Skeletal muscle satellite cell (primary cell): ENCODE measurements around the gene ENOPH1.
A peak's percentile ranks its signal among the peaks of the same experiment; 100 is the strongest.
"Not testable (repeated sequence)": the region's sequence is repeated elsewhere in the genome, so short reads cannot be mapped to it uniquely, and the experiment has no call there.

Experiments
- H3K27me3 ChIP-seq: 2 replicates; pipeline ENCODE4 v1.7.0; 2013; ENCODE audit warnings: low read length; ENCODE audit not compliant: control insufficient read depth, insufficient read depth
- H3K36me3 ChIP-seq: 2 replicates; pipeline ENCODE4 v1.7.0; 2013; ENCODE audit warnings: mild to moderate bottlenecking, control low read depth, low read length; ENCODE audit not compliant: insufficient read depth
- H3K4me1 ChIP-seq: 2 replicates; pipeline ENCODE4 v1.7.0; 2013; ENCODE audit warnings: low read length; ENCODE audit not compliant: control insufficient read depth, insufficient read depth
- H3K4me2 ChIP-seq: 2 replicates; pipeline ENCODE4 v1.7.0; 2013; ENCODE audit warnings: mild to moderate bottlenecking, low read length
- H3K4me3 ChIP-seq: 2 replicates; pipeline ENCODE4 v1.7.0; 2013; ENCODE audit warnings: low read length
- H3K9ac ChIP-seq: 2 replicates; pipeline ENCODE4 v1.7.0; 2013; ENCODE audit warnings: mild to moderate bottlenecking, low read depth, low read length, moderate library complexity
- H3K9me3 ChIP-seq: replicated peaks from 2 replicates; pipeline ENCODE4 v1.7.0; 2013; ENCODE audit warnings: mild to moderate bottlenecking, control low read depth, low read length

The ENOPH1 gene

GRCh38 chr4:82401600-82401999, 28.8 kb upstream of the ENOPH1 start:
- Histone ChIP-seq H3K4me2 (no peak overlapping the region), H3K9ac (no peak overlapping the region), H3K4me1 (no peaks in the 10 kb centered on the region), H3K9me3 (no peaks in the 10 kb centered on the region), H3K27me3 (no peaks in the 10 kb centered on the region), H3K4me3 (no peak overlapping the region), H3K36me3 (no peaks in the 10 kb centered on the region)

GRCh38 chr4:82402196-82402775, 28.1 kb upstream of the ENOPH1 start:
- H3K9ac ChIP-seq = no peak overlapping the region

GRCh38 chr4:82403725-82404124, 26.7 kb upstream of the ENOPH1 start:
- H3K4me1 ChIP-seq = no peaks in the 10 kb centered on the region
- no peak overlapping the region for H3K4me2 ChIP-seq
- no peaks in the 10 kb centered on the region for H3K27me3 ChIP-seq
- H3K9ac ChIP-seq = no peak overlapping the region
- no peaks in the 10 kb centered on the region for H3K36me3 ChIP-seq
- no peaks in the 10 kb centered on the region for H3K9me3 ChIP-seq
- no peak overlapping the region for H3K4me3 ChIP-seq

More at GRCh38 chr4:82402196-82402775, 28.1 kb upstream of the ENOPH1 start:
- H3K4me3 ChIP-seq = no peak overlapping the region
- no peak overlapping the region for H3K4me2 ChIP-seq
- no peaks in the 10 kb centered on the region for H3K27me3 ChIP-seq
- H3K9me3 ChIP-seq = no peaks in the 10 kb centered on the region
- H3K4me1 ChIP-seq = no peaks in the 10 kb centered on the region
- H3K36me3 ChIP-seq = no peaks in the 10 kb centered on the region

GRCh38 chr4:82415061-82415460, 15.3 kb upstream of the ENOPH1 start:
- H3K36me3 ChIP-seq, H3K4me3 ChIP-seq, H3K4me1 ChIP-seq, H3K27me3 ChIP-seq, H3K9me3 ChIP-seq, H3K9ac ChIP-seq, H3K4me2 ChIP-seq: not testable (repeated sequence)

- no peaks in the 10 kb centered on the region for H3K4me1 ChIP-seq
- no peaks in the 10 kb centered on the region for H3K27me3 ChIP-seq
- H3K4me2 ChIP-seq = no peak overlapping the region
- H3K9ac ChIP-seq = no peak overlapping the region
- H3K9me3 ChIP-seq = no peaks in the 10 kb centered on the region
- no peaks in the 10 kb centered on the region for H3K36me3 ChIP-seq
- no peak overlapping the region for H3K4me3 ChIP-seq
Measured at GRCh38 chr4:82415922-82416365, 14.4 kb upstream of the ENOPH1 start.

GRCh38 chr4:82419451-82419850, 10.9 kb upstream of the ENOPH1 start:
- Histone ChIP-seq H3K27me3 (no peaks in the 10 kb centered on the region), H3K36me3 (peaks cover 24% of the 10 kb centered on the region), H3K4me3 (no peak overlapping the region), H3K9ac (no peak overlapping the region), H3K9me3 (no peaks in the 10 kb centered on the region), H3K4me2 (no peak overlapping the region), H3K4me1 (peaks cover 12% of the 10 kb centered on the region)

- peaks cover 49% of the 10 kb centered on the region for H3K36me3 ChIP-seq
- no peak overlapping the region for H3K9ac ChIP-seq
- H3K4me3 ChIP-seq = no peak overlapping the region
- H3K4me1 ChIP-seq = peaks cover 34% of the 10 kb centered on the region
- no peaks in the 10 kb centered on the region for H3K27me3 ChIP-seq
- no peaks in the 10 kb centered on the region for H3K9me3 ChIP-seq
- H3K4me2 ChIP-seq = no peak overlapping the region
Measured at GRCh38 chr4:82421796-82422560, 8.4 kb upstream of the ENOPH1 start.

- Histone ChIP-seq H3K4me3 (no peak overlapping the region), H3K9me3 (no peaks in the 10 kb centered on the region), H3K4me2 (no peak overlapping the region), H3K9ac (no peak overlapping the region), H3K27me3 (no peaks in the 10 kb centered on the region), H3K4me1 (peaks cover 35% of the 10 kb centered on the region), H3K36me3 (peaks cover 56% of the 10 kb centered on the region)
Measured at GRCh38 chr4:82422616-82423015, 7.8 kb upstream of the ENOPH1 start.

- Histone ChIP-seq H3K4me2 (peak overlapping the region; percentile 22), H3K9me3 (no peaks in the 10 kb centered on the region), H3K9ac (no peak overlapping the region), H3K4me3 (no peak overlapping the region), H3K27me3 (no peaks in the 10 kb centered on the region), H3K4me1 (peaks cover 35% of the 10 kb centered on the region), H3K36me3 (peaks cover 63% of the 10 kb centered on the region)
Measured at GRCh38 chr4:82423245-82424054, 6.9 kb upstream of the ENOPH1 start.

- Histone ChIP-seq H3K36me3 (peaks cover 66% of the 10 kb centered on the region), H3K4me3 (no peak overlapping the region), H3K4me2 (peak overlapping the region; percentile 80), H3K9ac (no peak overlapping the region), H3K9me3 (no peaks in the 10 kb centered on the region), H3K27me3 (no peaks in the 10 kb centered on the region), H3K4me1 (peaks cover 35% of the 10 kb centered on the region)
Measured at GRCh38 chr4:82425478-82425877, 4.9 kb upstream of the ENOPH1 start.

- H3K9ac ChIP-seq = peak overlapping the region; percentile 100
- H3K4me2 ChIP-seq = peak overlapping the region; percentile 80
- peaks cover 37% of the 10 kb centered on the region for H3K4me1 ChIP-seq
- H3K36me3 ChIP-seq = peaks cover 51% of the 10 kb centered on the region
- no peaks in the 10 kb centered on the region for H3K9me3 ChIP-seq
- no peaks in the 10 kb centered on the region for H3K27me3 ChIP-seq
- H3K4me3 ChIP-seq = peak overlapping the region; percentile 79
Measured at GRCh38 chr4:82428526-82428968, 1.8 kb upstream of the ENOPH1 start.
